ENCODE results near the gene VAV2.

The VAV2 gene

GRCh38 chr9:133890583-133890982 is 101.5 kb downstream of the VAV2 start:
- peaks cover 4% of the 10 kb centered on the region for H3K9me3 ChIP-seq (ENCODE audit: insufficient read depth, low read depth, low read length)
- no CpG with 5 or more reads among the region's 8 CpGs for WGBS (ENCODE audit: extremely low coverage, insufficient coverage, insufficient read length)
- no peak for DNase-seq

GRCh38 chr9:133889584-133890301 is 102.4 kb downstream of the VAV2 start:
- no peak overlapping the region for H2AFZ ChIP-seq (ENCODE audit: insufficient read depth, low read length, poor library complexity)
- peaks cover 12 to 21% of the 10 kb centered on the region in 2 experiments for H3K36me3 ChIP-seq (ENCODE audit: control insufficient read depth in 1 of 2, insufficient read depth in 2 of 2, low read length in 2 of 2)
- no peak overlapping the region for H3K4me3 ChIP-seq (ENCODE audit: low read depth, low read length)
- H3K23ac ChIP-seq (ENCODE audit: low read length): no peak overlapping the region
- peak overlapping the region; percentile 39 for H4K12ac ChIP-seq (ENCODE audit: low read depth, low read length)
- peak overlapping the region; percentile 100 for H2BK120ac ChIP-seq (ENCODE audit: insufficient read depth, low read length, poor library complexity)
- H3K79me2 ChIP-seq (ENCODE audit: control insufficient read depth, insufficient read depth, low read length, poor library complexity): peaks cover 41% of the 10 kb centered on the region
- peak overlapping the region; percentile 73 for H3K14ac ChIP-seq (ENCODE audit: low read length)
- peak overlapping the region; percentile 84 for H3K4ac ChIP-seq (ENCODE audit: low read depth, low read length)
- H3K9me3 ChIP-seq (ENCODE audit: insufficient read depth, low read depth, low read length): peaks cover 4% of the 10 kb centered on the region
- H3K27me3 ChIP-seq (ENCODE audit: insufficient read depth, low read length): no peaks in the 10 kb centered on the region
- H3K18ac ChIP-seq (ENCODE audit: low read length): peak overlapping the region; percentile 81
- H3K79me1 ChIP-seq (ENCODE audit: low read length): peaks cover 53% of the 10 kb centered on the region
- peak overlapping the region; percentile 68 for H4K8ac ChIP-seq (ENCODE audit: low read depth, low read length)
- peak overlapping the region; percentile 99 for H2BK5ac ChIP-seq (ENCODE audit: low read depth, low read length, poor library complexity)
- H3K9ac ChIP-seq (ENCODE audit: low read length): no peak overlapping the region
- peak overlapping the region; percentile 97 for H4K91ac ChIP-seq (ENCODE audit: low read depth, low read length)
- peaks cover 51 to 61% of the 10 kb centered on the region in 2 experiments for H3K4me1 ChIP-seq (ENCODE audit: control insufficient read depth in 1 of 2, insufficient read depth in 2 of 2, low read length in 2 of 2)
- peak overlapping the region; percentile 98 for H2BK12ac ChIP-seq (ENCODE audit: low read length)
- DNase-seq: peak in 1 of 2 donors; percentile 52
- no CpG with 5 or more reads among the region's 24 CpGs for WGBS (ENCODE audit: extremely low coverage, insufficient coverage, insufficient read length)
- H3K4me2 ChIP-seq (ENCODE audit: low read length): no peak overlapping the region
- H2AK5ac ChIP-seq (ENCODE audit: low read length): peak overlapping the region; percentile 92
- H3K27ac ChIP-seq (ENCODE audit: low read depth, low read length): peak overlapping the region; percentile 80

More at GRCh38 chr9:133890583-133890982, 101.5 kb downstream of the VAV2 start:
- no peak overlapping the region for H2AFZ ChIP-seq (ENCODE audit: insufficient read depth, low read length, poor library complexity)
- peaks cover 52% of the 10 kb centered on the region for H3K79me1 ChIP-seq (ENCODE audit: low read length)
- peak overlapping the region; percentile 1 for H2AK5ac ChIP-seq (ENCODE audit: low read length)
- H3K14ac ChIP-seq (ENCODE audit: low read length): no peak overlapping the region
- H2BK5ac ChIP-seq (ENCODE audit: low read depth, low read length, poor library complexity): no peak overlapping the region
- peak overlapping the region; percentile 1 for H3K4ac ChIP-seq (ENCODE audit: low read depth, low read length)
- H3K27ac ChIP-seq (ENCODE audit: low read depth, low read length): peak overlapping the region; percentile 14
- H3K18ac ChIP-seq (ENCODE audit: low read length): peak overlapping the region; percentile 81
- no peaks in the 10 kb centered on the region for H3K27me3 ChIP-seq (ENCODE audit: insufficient read depth, low read length)
- H3K36me3 ChIP-seq (ENCODE audit: control insufficient read depth in 1 of 2, insufficient read depth in 2 of 2, low read length in 2 of 2): peaks cover 16 to 24% of the 10 kb centered on the region in 2 experiments
- H3K9ac ChIP-seq (ENCODE audit: low read length): no peak overlapping the region
- H4K12ac ChIP-seq (ENCODE audit: low read depth, low read length): no peak overlapping the region
- H3K4me1 ChIP-seq (ENCODE audit: control insufficient read depth in 1 of 2, insufficient read depth in 2 of 2, low read length in 2 of 2): peaks cover 52 to 59% of the 10 kb centered on the region in 2 experiments
- peaks cover 38% of the 10 kb centered on the region for H3K79me2 ChIP-seq (ENCODE audit: control insufficient read depth, insufficient read depth, low read length, poor library complexity)
- no peak overlapping the region for H2BK120ac ChIP-seq (ENCODE audit: insufficient read depth, low read length, poor library complexity)
- peak overlapping the region; percentile 13 for H2BK12ac ChIP-seq (ENCODE audit: low read length)
- H3K23ac ChIP-seq (ENCODE audit: low read length): no peak overlapping the region
- peak overlapping the region; percentile 1 for H4K8ac ChIP-seq (ENCODE audit: low read depth, low read length)
- H3K4me2 ChIP-seq (ENCODE audit: low read length): no peak overlapping the region
- H3K4me3 ChIP-seq (ENCODE audit: low read depth, low read length): no peak overlapping the region
- H4K91ac ChIP-seq (ENCODE audit: low read depth, low read length): peak overlapping the region; percentile 89

- WGBS (ENCODE audit: extremely low coverage, insufficient coverage, insufficient read length): no CpG with 5 or more reads among the region's 25 CpGs
- DNase-seq: no peak
- Histone ChIP-seq H3K4me3 (ENCODE audit: low read depth, low read length) (no peak overlapping the region), H3K36me3 (ENCODE audit: control insufficient read depth in 1 of 2, insufficient read depth in 2 of 2, low read length in 2 of 2) (peaks cover 11 to 19% of the 10 kb centered on the region in 2 experiments), H3K18ac (ENCODE audit: low read length) (peak overlapping the region; percentile 67), H4K12ac (ENCODE audit: low read depth, low read length) (no peak overlapping the region), H3K9ac (ENCODE audit: low read length) (no peak overlapping the region), H3K4ac (ENCODE audit: low read depth, low read length) (peak overlapping the region; percentile 80), H3K79me1 (ENCODE audit: low read length) (peaks cover 57% of the 10 kb centered on the region), H3K79me2 (ENCODE audit: control insufficient read depth, insufficient read depth, low read length, poor library complexity) (peaks cover 45% of the 10 kb centered on the region), H3K27ac (ENCODE audit: low read depth, low read length) (peak overlapping the region; percentile 80), H2AFZ (ENCODE audit: insufficient read depth, low read length, poor library complexity) (no peak overlapping the region), H3K14ac (ENCODE audit: low read length) (peak overlapping the region; percentile 51), H3K23ac (ENCODE audit: low read length) (no peak overlapping the region), H3K27me3 (ENCODE audit: insufficient read depth, low read length) (no peaks in the 10 kb centered on the region), H4K8ac (ENCODE audit: low read depth, low read length) (peak overlapping the region; percentile 49), H4K91ac (ENCODE audit: low read depth, low read length) (peak overlapping the region; percentile 97), H3K9me3 (ENCODE audit: insufficient read depth, low read depth, low read length) (peaks cover 4% of the 10 kb centered on the region), H2BK12ac (ENCODE audit: low read length) (peak overlapping the region; percentile 98), H2BK120ac (ENCODE audit: insufficient read depth, low read length, poor library complexity) (peak overlapping the region; percentile 100), H2AK5ac (ENCODE audit: low read length) (peak overlapping the region; percentile 81), H3K4me2 (ENCODE audit: low read length) (no peak overlapping the region), H3K4me1 (ENCODE audit: control insufficient read depth in 1 of 2, insufficient read depth in 2 of 2, low read length in 2 of 2) (peaks cover 53 to 65% of the 10 kb centered on the region in 2 experiments), H2BK5ac (ENCODE audit: low read depth, low read length, poor library complexity) (peak overlapping the region; percentile 99)
Measured at GRCh38 chr9:133888809-133889491, 103.2 kb downstream of the VAV2 start.

GRCh38 chr9:133888048-133888808 is 103.9 kb downstream of the VAV2 start:
- peaks cover 59% of the 10 kb centered on the region for H3K79me1 ChIP-seq (ENCODE audit: low read length)
- peak overlapping the region; percentile 100 for H2BK120ac ChIP-seq (ENCODE audit: insufficient read depth, low read length, poor library complexity)
- H3K23ac ChIP-seq (ENCODE audit: low read length): no peak overlapping the region
- peaks cover 47% of the 10 kb centered on the region for H3K79me2 ChIP-seq (ENCODE audit: control insufficient read depth, insufficient read depth, low read length, poor library complexity)
- H2AFZ ChIP-seq (ENCODE audit: insufficient read depth, low read length, poor library complexity): peak overlapping the region; percentile 74
- H3K27me3 ChIP-seq (ENCODE audit: insufficient read depth, low read length): no peaks in the 10 kb centered on the region
- H3K27ac ChIP-seq (ENCODE audit: low read depth, low read length): peak overlapping the region; percentile 80
- H3K9me3 ChIP-seq (ENCODE audit: insufficient read depth, low read depth, low read length): peaks cover 4% of the 10 kb centered on the region
- H3K4me3 ChIP-seq (ENCODE audit: low read depth, low read length): no peak overlapping the region
- H2BK12ac ChIP-seq (ENCODE audit: low read length): peak overlapping the region; percentile 98
- H3K14ac ChIP-seq (ENCODE audit: low read length): peak overlapping the region; percentile 51
- H4K91ac ChIP-seq (ENCODE audit: low read depth, low read length): peak overlapping the region; percentile 97
- peaks cover 4 to 12% of the 10 kb centered on the region in 2 experiments for H3K36me3 ChIP-seq (ENCODE audit: control insufficient read depth in 1 of 2, insufficient read depth in 2 of 2, low read length in 2 of 2)
- peak overlapping the region; percentile 42 for H3K18ac ChIP-seq (ENCODE audit: low read length)
- no CpG with 5 or more reads among the region's 25 CpGs for WGBS (ENCODE audit: extremely low coverage, insufficient coverage, insufficient read length)
- H3K9ac ChIP-seq (ENCODE audit: low read length): no peak overlapping the region
- peak overlapping the region; percentile 99 for H2BK5ac ChIP-seq (ENCODE audit: low read depth, low read length, poor library complexity)
- peak overlapping the region; percentile 99 for H2AK5ac ChIP-seq (ENCODE audit: low read length)
- peak overlapping the region; percentile 80 for H3K4ac ChIP-seq (ENCODE audit: low read depth, low read length)
- H4K12ac ChIP-seq (ENCODE audit: low read depth, low read length): peak overlapping the region; percentile 93
- peaks cover 55 to 66% of the 10 kb centered on the region in 2 experiments for H3K4me1 ChIP-seq (ENCODE audit: control insufficient read depth in 1 of 2, insufficient read depth in 2 of 2, low read length in 2 of 2)
- no peak overlapping the region for H3K4me2 ChIP-seq (ENCODE audit: low read length)
- DNase-seq: peak; percentile 54 to 63
- H4K8ac ChIP-seq (ENCODE audit: low read depth, low read length): peak overlapping the region; percentile 49
